Keratinocyte (primary cell): ENCODE results near the gene IGF2BP1.

ENCODE experiments used
- CTCF ChIP-seq, 3 experiments: IDR thresholded peaks in 1 of 3; conservative IDR thresholded peaks in 1 of 3; optimal IDR thresholded peaks in 1 of 3; 2 replicates in 2 of 3; 3 replicates in 1 of 3; pipeline versions ENCODE3 to v1.5.1; 2011; ENCODE audit warnings: low read length in 3 of 3, mild to moderate bottlenecking in 3 of 3, moderate library complexity in 2 of 3, control low read depth in 1 of 3, inconsistent platforms in 1 of 3; ENCODE audit not compliant: insufficient read depth in 2 of 3; ENCODE audit errors: extremely low read depth in 1 of 3
- EZH2 ChIP-seq: IDR thresholded peaks from one replicate; pipeline ENCODE4 v1.6.1; 2012; ENCODE audit warnings: inconsistent platforms, mild to moderate bottlenecking, low read length, moderate library complexity

GRCh38 chr17:49022391-49022941 lies 25.3 kb downstream of the IGF2BP1 start:
- TF ChIP-seq EZH2 (no peak), CTCF (optimal IDR thresholded peaks at IDR 0.05 in 1 of 3, IDR thresholded peaks at IDR 0.05 in 1 of 3, conservative IDR thresholded peaks at IDR 0.05 in 1 of 3; ENCODE audit: extremely low read depth in 1 of 3, insufficient read depth in 2 of 3, low read length in 3 of 3) (no peak)
